Stimulated activated effector memory CD8-positive, alpha-beta T cell treated with anti-CD3 and anti-CD28 coated beads, Interleukin-12 subunit alpha, Interleukin-12 subunit beta, amount 100 ng/mL, for 72 hours (primary cell): ENCODE results near the gene WDR26.
"Not testable (repeated sequence)": the region's sequence is repeated elsewhere in the genome, so short reads cannot be mapped to it uniquely, and the experiment has no call there.

ENCODE experiments used
- ATAC-seq: fragments of 150-1000 bp; cut with Tn5 transposase; 2 replicates; pipeline ENCODE4 v1.10.0; 2021
- DNase-seq, 2 donors: peaks; one replicate each; pipeline ENCODE4 v3.0.0; 2021 to 2022; ENCODE audit warnings: low spot score in 2 of 2
- H3K27ac Mint-ChIP-seq: one replicate; pipeline ENCODE4 v1.8.0; 2022; ENCODE audit warnings: mild to moderate bottlenecking, mixed read lengths
- H3K36me3 Mint-ChIP-seq: one replicate; pipeline ENCODE4 v1.8.0; 2022; ENCODE audit warnings: mild to moderate bottlenecking, mixed read lengths
- H3K4me1 Mint-ChIP-seq: one replicate; pipeline ENCODE4 v1.8.0; 2022; ENCODE audit warnings: mixed read lengths
- H3K4me3 Mint-ChIP-seq: one replicate; pipeline ENCODE4 v1.8.0; 2022; ENCODE audit warnings: mild to moderate bottlenecking, mixed read lengths
- H3K9me3 Mint-ChIP-seq: one replicate; pipeline ENCODE4 v1.8.0; 2022; ENCODE audit warnings: mixed read lengths

The WDR26 gene

DNA sequence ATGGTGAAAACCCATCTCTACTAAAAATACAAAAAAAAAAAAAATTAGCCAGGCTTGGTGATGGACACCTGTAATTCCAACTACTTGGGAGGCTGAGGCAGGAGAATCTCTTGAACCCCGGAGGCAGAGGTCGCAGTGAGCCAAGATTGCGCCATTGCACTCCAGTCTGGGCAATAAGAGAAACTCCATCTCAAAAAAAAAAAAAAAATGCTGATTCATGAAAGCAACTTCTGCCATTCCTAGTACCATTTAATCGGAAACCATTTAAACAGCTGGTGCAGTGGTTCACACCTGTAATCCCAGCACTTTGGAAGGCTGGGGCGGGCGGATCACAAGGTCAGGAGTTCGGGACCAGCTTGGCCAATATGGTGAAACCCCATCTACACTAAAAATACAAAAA, 5.9 kb downstream of the WDR26 start:
- peaks cover 51% of the 10 kb centered on the region for H3K4me1 Mint-ChIP-seq
- DNase-seq, ATAC-seq, H3K9me3 Mint-ChIP-seq: not testable (repeated sequence)
- H3K4me3 Mint-ChIP-seq: peak overlapping the region; percentile 34
- H3K27ac Mint-ChIP-seq: peak overlapping the region; percentile 48
- H3K36me3 Mint-ChIP-seq: peaks cover 100% of the 10 kb centered on the region

DNA sequence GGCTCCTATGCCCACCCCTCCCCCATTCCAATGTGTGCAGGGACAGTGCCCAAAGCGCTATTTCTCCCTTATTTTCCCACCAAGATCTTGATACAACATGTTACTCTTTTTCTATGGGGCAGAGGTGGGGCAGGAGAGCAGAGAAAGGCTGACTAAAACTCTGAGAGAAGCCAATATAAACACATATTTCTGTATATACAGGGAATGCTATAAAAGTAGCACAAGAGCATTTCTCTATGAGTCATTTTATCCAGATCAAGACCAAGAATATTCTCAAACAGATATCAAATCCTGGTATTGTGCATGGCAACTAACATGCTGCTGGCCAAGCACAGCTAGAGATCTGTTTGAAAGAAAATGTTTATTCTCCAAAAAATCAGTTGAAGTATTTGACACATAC, 7.3 kb downstream of the WDR26 start:
- no peaks in the 10 kb centered on the region for H3K9me3 Mint-ChIP-seq
- no peak overlapping the region for H3K4me3 Mint-ChIP-seq
- H3K27ac Mint-ChIP-seq: no peak overlapping the region
- H3K4me1 Mint-ChIP-seq: peaks cover 40% of the 10 kb centered on the region
- ATAC-seq (no peak), DNase-seq (no peak)
- peaks cover 100% of the 10 kb centered on the region for H3K36me3 Mint-ChIP-seq

GRCh38 chr1:224426869-224427268, 7.7 kb downstream of the WDR26 start:
- H3K4me1 Mint-ChIP-seq: peaks cover 40% of the 10 kb centered on the region
- not testable (repeated sequence) for H3K4me3 Mint-ChIP-seq, H3K27ac Mint-ChIP-seq

GRCh38 chr1:224425279-224425884, 9.2 kb downstream of the WDR26 start:
- no peak for DNase-seq
- H3K9me3 Mint-ChIP-seq: no peaks in the 10 kb centered on the region
- H3K4me1 Mint-ChIP-seq: peaks cover 31% of the 10 kb centered on the region
- no peak for ATAC-seq
- H3K27ac Mint-ChIP-seq: peak overlapping the region; percentile 14
- no peak overlapping the region for H3K4me3 Mint-ChIP-seq
- H3K36me3 Mint-ChIP-seq: peaks cover 100% of the 10 kb centered on the region

More at GRCh38 chr1:224426869-224427268, 7.7 kb downstream of the WDR26 start:
- not testable (repeated sequence) for ATAC-seq, H3K9me3 Mint-ChIP-seq, DNase-seq
- H3K36me3 Mint-ChIP-seq: peaks cover 100% of the 10 kb centered on the region

GRCh38 chr1:224420106-224420505, 14.5 kb downstream of the WDR26 start:
- peaks cover 18% of the 10 kb centered on the region for H3K4me1 Mint-ChIP-seq
- peaks cover 100% of the 10 kb centered on the region for H3K36me3 Mint-ChIP-seq
- peak overlapping the region; percentile 19 for H3K27ac Mint-ChIP-seq
- ATAC-seq (no peak), DNase-seq (no peak)
- no peak overlapping the region for H3K4me3 Mint-ChIP-seq
- H3K9me3 Mint-ChIP-seq: no peaks in the 10 kb centered on the region

DNA sequence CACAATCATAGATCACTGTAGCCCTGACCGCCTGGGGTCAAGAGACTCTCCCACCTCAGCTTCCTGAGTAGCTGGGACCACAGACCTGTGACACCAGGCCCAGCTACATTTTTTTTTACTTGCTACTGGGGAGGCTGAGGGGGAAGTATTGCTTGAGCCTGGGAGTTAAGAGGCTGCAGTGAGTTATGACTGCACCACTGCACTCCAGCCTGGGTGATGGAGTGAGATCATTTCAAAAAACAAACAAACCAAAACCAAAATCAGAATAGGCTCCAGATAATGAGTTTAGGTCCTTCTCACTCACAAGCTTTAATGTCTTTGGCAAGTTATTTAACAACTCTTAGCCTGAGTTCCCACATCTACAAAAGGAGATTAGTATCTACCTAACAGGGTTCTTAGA, 22.8 kb downstream of the WDR26 start:
- no peak overlapping the region for H3K4me3 Mint-ChIP-seq
- peak overlapping the region; percentile 34 for H3K27ac Mint-ChIP-seq
- H3K4me1 Mint-ChIP-seq: peaks cover 12% of the 10 kb centered on the region
- DNase-seq: no peak
- peak; percentile 56 for ATAC-seq
- no peaks in the 10 kb centered on the region for H3K9me3 Mint-ChIP-seq
- peaks cover 100% of the 10 kb centered on the region for H3K36me3 Mint-ChIP-seq

DNA sequence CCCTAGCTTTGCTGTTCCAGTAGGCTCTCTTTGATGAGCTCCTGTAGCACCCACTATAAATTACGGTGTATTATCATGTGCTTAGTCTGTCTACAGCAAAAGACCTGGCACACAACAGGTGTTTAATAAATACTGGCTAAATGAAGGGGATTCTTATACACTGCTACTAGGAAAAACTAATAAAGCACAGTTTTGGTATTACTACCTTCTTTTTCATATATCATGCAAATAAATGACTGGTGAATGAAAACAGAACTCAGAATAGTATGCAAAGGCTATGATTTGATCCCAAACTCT, 26.4 kb downstream of the WDR26 start:
- Mint-ChIP-seq H3K36me3 (peaks cover 100% of the 10 kb centered on the region), H3K27ac (no peak overlapping the region), H3K4me3 (no peak overlapping the region), H3K4me1 (peaks cover 20% of the 10 kb centered on the region), H3K9me3 (no peaks in the 10 kb centered on the region)
- no peak for DNase-seq
- no peak for ATAC-seq

DNA sequence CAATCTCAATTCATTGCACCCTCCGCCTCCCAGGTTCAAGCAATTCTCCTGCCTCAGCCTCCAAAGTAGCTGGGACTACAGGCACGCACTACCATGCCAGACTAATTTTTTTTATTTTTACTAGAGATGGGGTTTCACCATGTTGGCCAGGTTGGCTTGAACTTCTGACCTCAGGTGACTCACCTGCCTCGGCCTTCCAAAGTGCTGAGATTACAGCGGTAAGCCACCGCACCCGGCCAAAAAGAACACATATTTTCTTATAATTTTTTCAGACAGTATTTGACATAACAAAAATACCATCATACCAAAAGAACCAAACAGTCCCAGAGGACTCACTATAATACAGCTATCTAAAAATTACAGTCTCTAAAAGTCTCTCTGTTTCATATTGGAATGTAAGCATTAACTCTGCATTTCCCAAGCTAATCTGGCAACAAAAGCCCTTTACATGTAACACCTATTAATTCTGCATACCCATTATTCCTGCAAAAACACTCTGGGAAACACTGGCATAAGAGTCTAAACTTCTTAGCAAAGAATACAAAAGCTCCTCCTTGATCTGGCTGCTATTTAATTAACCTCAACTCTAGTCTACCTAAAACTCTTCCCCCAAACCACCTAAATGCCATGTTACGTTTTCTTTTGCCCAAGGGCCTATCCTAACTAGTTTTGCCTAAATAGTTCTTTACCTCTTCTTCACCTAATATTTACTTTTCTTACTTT, 26.9 kb downstream of the WDR26 start:
- Mint-ChIP-seq H3K27ac (no peak overlapping the region), H3K4me1 (peaks cover 20% of the 10 kb centered on the region), H3K9me3 (no peaks in the 10 kb centered on the region), H3K4me3 (no peak overlapping the region), H3K36me3 (peaks cover 100% of the 10 kb centered on the region)
- ATAC-seq (no peak), DNase-seq (no peak)

DNA sequence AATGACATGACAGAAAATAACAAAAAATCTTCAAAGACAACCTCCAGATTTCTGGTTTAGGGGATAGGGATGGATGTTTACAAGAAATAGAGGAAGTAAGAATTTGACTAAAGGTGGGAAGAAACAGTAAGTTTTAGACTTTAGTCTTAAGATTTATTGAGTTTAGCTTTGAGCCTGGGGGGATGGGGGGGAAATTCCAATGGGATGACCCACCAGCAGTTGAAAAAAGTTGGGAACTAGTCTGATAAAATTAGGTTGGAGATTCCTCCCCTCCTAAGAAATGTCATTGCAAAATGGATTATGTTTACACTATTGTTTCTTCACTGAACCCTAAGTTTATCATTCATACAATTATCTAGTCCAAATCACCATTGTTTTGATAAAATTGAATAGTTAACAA, 28.4 kb downstream of the WDR26 start:
- H3K4me3 Mint-ChIP-seq: no peak overlapping the region
- ATAC-seq: no peak
- peaks cover 100% of the 10 kb centered on the region for H3K36me3 Mint-ChIP-seq
- peaks cover 20% of the 10 kb centered on the region for H3K4me1 Mint-ChIP-seq
- H3K9me3 Mint-ChIP-seq: no peaks in the 10 kb centered on the region
- no peak for DNase-seq
- H3K27ac Mint-ChIP-seq: peak overlapping the region; percentile 5

DNA sequence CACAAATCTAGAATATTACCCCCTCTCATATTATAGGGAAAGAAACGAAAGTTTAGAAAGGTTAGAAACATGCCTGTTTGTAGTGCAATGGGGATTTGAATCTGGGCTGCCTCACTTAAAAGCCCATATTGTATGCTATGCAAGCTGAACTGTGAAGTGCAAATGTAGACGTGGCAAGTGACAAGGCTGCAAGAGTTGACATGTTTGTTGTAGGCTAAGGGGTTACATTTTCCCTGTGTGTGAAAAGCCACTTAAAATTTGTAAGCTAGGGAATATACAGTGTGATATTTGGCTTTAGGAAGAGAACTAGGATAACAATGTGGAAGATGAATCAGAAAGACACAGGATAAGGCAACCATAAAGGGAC, 29.0 kb downstream of the WDR26 start:
- ATAC-seq (no peak), DNase-seq (no peak)
- Mint-ChIP-seq H3K36me3 (peaks cover 100% of the 10 kb centered on the region), H3K27ac (peak overlapping the region; percentile 5), H3K9me3 (no peaks in the 10 kb centered on the region), H3K4me1 (peaks cover 20% of the 10 kb centered on the region), H3K4me3 (no peak overlapping the region)

- H3K9me3 Mint-ChIP-seq: no peaks in the 10 kb centered on the region
- ATAC-seq (no peak), DNase-seq (no peak)
- peaks cover 100% of the 10 kb centered on the region for H3K36me3 Mint-ChIP-seq
- H3K4me1 Mint-ChIP-seq: peaks cover 20% of the 10 kb centered on the region
- H3K4me3 Mint-ChIP-seq: no peak overlapping the region
- peak overlapping the region; percentile 5 for H3K27ac Mint-ChIP-seq
These were observed 29.5 kb downstream of the WDR26 start for GRCh38 chr1:224404916-224405603.

DNA sequence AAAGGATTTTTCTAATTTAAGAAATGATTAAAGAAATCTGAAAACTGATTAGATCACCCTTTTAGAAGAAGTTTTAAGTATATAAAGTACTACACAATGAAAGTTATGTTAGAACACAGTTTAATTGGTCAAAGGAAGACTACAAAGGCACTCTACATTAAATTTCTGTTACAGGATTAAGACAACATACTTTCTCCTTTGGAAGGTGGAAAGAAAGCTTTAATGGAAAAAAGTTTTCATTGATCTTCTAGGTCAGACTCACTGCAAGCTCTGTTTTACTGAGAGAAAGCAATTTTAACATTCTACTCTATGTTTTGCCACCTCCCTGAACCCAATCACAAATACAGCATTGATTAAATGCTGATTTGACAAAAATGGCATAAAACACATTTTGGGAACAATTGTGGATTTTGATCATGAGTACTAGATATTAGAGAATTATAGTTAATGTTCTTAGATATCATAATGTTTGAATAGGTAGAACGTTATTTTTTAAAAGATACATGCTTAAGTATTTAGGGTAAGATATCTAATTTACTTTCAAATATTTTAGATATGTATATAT, 32.0 kb downstream of the WDR26 start:
- ATAC-seq (no peak), DNase-seq (no peak)
- Mint-ChIP-seq H3K4me3 (no peak overlapping the region), H3K4me1 (peaks cover 19% of the 10 kb centered on the region), H3K9me3 (no peaks in the 10 kb centered on the region), H3K27ac (peak overlapping the region; percentile 26), H3K36me3 (peaks cover 100% of the 10 kb centered on the region)

- ATAC-seq (no peak), DNase-seq (no peak)
- H3K4me3 Mint-ChIP-seq: no peak overlapping the region
- peaks cover 21% of the 10 kb centered on the region for H3K4me1 Mint-ChIP-seq
- H3K9me3 Mint-ChIP-seq: no peaks in the 10 kb centered on the region
- peaks cover 100% of the 10 kb centered on the region for H3K36me3 Mint-ChIP-seq
- peak overlapping the region; percentile 26 for H3K27ac Mint-ChIP-seq
These were observed 34.7 kb downstream of the WDR26 start for GRCh38 chr1:224399887-224400286.

GRCh38 chr1:224393294-224393693, 41.3 kb downstream of the WDR26 start:
- H3K4me3 Mint-ChIP-seq: no peak overlapping the region
- H3K36me3 Mint-ChIP-seq: peaks cover 100% of the 10 kb centered on the region
- H3K9me3 Mint-ChIP-seq: no peaks in the 10 kb centered on the region
- H3K4me1 Mint-ChIP-seq: peaks cover 19% of the 10 kb centered on the region
- H3K27ac Mint-ChIP-seq: no peak overlapping the region
- no peak for DNase-seq
- ATAC-seq: no peak

DNA sequence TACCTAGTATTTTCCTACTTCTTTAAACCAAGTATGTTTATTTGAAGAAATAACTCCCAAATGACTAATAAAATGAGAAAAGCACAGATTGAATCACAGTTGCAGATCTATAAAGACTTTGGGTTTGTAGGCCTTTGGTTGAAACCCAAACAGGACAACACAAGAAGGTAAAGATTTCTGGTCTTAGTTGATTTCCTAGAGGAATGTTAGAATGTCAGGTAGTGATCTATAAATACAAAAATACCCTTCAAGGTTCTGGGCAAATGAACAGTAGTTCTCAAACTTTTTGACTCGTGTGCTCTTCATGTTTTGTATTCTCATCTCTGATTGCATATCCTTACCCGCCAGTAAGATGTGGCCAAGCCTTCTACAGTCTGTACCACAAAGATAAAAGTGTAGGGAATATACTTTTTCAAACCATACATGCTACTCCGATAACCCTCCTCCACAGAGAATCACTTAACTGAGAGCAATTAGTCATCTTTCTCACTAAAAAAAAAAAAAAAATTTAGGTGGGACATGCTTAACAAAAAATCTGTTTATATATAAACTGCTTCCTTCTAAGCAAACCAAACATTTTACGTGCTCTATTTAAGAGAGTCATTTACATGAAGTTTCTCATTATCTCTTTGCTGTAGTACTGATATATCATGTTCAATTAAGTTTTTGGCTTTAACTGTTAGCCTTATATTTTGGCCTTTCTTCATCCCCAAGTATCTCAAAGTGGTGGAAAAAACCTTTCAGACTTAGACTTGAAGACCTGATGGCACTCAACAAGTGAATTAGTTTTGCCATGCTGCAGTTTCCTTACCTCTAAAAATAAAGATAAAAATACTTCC, 42.0 kb downstream of the WDR26 start:
- Mint-ChIP-seq H3K27ac (no peak overlapping the region), H3K36me3 (peaks cover 100% of the 10 kb centered on the region), H3K4me1 (peaks cover 24% of the 10 kb centered on the region), H3K9me3 (no peaks in the 10 kb centered on the region), H3K4me3 (no peak overlapping the region)
- no peak for DNase-seq
- peak; percentile 55 for ATAC-seq
